GM15510 (cell line): Measurements from ENCODE around the gene CFAP65.

ENCODE experiments used
- POLR2A ChIP-seq: IDR thresholded peaks from 3 replicates; pipeline ENCODE4 v1.6.1; 2011; ENCODE audit warnings: borderline replicate concordance; ENCODE audit not compliant: insufficient read length; ENCODE audit errors: extremely low read depth

Gene CFAP65

DNA sequence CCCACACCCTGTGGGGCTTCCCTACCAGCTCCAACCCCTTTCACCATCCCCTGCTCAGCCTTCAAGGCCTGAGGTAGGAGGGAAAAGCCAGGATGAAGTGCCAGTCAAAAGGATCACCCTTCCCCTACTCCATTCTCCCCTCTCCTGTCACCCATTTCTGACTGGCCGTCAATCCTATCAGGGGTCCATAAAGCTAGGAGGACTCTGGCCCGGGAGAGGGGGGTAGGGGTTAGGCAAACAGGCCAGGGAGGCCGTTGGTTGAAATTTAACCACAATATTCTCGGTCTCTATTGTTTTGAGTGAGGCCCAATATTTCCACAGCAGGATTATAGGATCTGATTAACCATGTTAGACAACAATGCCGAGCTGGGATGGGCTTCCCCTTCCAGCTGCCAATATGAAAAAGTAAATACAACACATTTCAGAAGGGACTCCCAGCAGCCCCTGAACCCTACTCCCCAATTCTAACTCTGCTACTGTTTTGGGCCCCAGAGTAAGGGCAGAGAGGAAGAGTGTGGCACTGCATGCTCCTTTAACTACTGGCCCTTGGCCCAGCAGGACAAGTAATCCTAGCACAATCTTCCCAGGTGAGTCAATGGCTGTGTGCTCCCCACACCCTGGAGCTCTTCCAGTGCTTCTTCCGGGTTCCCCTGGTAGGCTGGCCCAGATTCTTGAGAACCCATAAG is 30.0 kb upstream of the CFAP65 start:
- no peak for TF ChIP-seq POLR2A

DNA sequence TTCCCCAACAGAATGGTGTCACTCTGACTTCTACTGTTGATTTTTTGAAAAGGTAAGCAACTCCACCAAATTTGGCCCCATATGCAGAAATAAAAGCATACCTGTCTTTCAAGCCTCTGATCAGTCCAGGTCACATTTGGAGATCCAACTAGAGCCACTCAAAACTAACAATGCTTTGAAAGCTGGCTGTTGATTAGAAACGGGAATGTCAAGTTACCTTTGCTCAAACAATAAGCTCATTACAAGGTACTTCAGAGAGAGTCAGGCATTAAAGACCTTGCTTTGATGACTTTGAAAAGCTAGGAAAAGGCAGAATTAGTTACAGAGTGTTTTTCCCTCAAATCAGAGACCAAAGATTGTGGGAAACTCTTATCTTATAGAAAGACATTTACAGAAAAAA is 24.2 kb upstream of the CFAP65 start:
- TF ChIP-seq POLR2A = no peak

DNA sequence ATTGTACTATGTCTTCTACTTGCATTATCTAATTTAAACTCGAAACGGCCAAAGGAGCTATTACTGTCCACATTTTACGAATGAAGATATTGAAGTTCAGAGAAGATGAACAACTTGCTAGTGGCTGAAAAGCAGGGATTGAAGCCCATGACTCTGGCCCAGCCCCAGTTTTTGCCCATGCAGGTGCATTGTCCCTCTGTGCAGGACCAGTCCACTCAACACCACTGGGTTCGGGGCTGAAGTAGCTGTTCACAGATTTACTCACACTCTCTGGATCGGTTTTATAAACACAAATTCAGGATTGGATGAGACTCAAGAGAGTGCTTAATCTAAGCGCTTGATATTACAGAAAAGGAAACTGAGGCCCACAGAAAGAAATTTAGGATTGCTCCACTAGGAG is 20.8 kb upstream of the CFAP65 start:
- TF ChIP-seq POLR2A = no peak

DNA sequence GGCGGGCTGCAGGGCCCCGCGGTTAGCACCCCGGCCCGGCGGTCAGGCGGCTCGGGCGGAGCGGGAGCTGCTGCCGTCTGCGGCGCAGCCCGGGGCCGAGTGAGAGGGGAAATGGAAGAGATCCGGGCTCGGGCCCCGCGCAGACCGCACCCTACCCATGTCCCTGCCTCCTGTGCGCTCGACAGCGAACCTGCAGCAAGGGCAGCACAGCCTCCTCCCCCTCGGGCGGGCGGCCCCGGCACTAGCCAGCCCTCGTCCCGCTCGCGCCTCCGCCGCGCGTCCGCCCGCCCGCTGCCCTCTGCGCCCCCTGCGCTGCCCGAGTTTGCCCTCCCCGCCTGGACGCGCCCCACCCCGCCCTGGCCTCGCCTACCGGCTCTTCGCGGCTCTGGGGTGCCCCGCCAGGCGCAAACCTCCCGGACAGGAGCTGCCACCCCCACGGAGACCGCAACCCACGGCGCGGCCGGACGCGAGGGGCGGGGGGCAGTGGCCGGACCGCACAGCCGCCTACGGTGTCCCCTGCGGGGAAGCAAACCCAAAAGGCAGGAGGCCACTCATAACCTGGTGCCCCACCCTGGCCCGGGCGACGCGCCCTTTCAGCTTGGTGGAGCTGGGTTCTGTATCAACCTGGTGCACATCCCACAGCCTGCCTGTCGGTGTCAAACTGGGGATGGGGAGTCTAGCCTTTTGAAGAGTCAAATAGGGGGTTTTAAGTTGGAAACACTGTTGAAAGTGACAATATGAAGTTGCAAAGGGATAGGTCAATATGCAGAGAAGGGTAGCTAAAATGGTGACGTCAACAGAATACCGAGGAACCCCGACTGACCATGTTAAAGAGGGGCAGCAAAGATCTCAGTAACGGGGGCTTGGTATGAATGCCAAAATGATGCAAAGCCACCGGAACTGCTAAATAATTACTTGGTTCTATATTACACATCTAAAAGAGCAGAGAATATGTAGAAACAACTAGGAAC is 19.8 kb upstream of the CFAP65 start, which contains the start of gene IHH:
TSS of gene IHH (minus strand) at position 101 of the 971 bp plus-strand sequence. CDS start 454 bp downstream, outside the sequence.
- TF ChIP-seq POLR2A = no peak

DNA sequence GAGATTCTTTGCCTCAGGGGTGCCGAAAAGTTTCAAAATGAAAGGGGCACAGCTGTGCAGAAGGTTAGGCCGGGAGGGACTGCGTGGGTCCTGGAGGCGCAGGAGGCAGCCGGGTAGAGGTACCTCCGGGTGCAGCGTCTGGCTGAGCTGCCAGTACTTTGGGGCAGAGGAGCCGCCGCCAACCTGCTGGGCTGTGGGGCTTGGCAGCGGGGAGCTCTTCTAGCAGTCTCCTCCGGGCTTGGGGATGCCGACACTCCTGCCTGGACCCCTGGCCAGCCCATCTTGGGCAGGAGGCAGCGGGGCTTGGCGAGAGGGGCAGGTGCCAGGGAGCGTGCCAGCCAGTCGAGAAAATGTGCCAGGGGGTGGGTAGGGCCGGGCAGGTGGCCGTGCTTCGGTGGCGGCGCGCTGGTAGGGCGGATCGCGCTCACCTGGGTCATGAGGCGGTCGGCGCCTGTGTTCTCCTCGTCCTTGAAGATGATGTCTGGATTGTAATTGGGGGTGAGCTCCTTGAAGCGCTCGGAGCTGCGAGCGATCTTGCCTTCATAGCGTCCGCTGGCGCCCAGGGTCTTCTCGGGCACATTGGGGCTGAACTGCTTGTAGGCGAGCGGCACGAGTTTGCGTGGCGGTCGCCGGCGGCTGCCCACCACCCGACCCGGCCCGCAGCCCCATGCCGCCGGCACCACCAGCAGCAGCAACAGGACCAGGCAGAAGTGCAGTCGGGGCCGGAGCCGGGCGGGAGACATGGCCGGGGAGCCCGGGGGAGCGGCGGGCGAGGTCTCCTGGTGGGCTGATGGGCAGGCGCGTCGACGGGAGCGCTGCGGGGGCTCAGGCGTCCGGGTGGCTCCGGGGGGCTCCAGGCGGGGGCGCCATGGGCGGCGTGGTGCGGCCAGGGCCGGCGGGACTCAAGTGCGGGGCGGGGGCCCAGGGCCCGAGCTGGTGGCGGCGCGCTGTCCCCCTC is 18.7 kb upstream of the CFAP65 start:
- no peak for TF ChIP-seq POLR2A

DNA sequence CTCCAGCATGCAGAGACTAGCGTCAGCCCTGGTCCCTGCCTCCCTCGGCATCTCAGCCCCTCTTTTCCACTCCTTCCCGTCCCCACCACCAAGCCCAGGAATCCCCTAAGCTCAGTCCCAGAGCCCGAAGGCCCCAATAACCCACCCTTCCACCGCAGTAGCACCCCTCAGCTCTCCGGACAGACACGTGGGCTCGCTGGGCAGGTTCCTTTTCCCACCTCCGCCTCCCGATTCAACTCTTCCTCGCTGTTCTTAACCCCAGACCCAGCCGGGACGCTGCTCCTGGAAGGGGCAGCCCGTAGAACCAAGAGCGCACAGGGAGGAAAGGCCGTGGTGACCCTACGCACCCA is 18.0 kb upstream of the CFAP65 start:
- no peak for TF ChIP-seq POLR2A

DNA sequence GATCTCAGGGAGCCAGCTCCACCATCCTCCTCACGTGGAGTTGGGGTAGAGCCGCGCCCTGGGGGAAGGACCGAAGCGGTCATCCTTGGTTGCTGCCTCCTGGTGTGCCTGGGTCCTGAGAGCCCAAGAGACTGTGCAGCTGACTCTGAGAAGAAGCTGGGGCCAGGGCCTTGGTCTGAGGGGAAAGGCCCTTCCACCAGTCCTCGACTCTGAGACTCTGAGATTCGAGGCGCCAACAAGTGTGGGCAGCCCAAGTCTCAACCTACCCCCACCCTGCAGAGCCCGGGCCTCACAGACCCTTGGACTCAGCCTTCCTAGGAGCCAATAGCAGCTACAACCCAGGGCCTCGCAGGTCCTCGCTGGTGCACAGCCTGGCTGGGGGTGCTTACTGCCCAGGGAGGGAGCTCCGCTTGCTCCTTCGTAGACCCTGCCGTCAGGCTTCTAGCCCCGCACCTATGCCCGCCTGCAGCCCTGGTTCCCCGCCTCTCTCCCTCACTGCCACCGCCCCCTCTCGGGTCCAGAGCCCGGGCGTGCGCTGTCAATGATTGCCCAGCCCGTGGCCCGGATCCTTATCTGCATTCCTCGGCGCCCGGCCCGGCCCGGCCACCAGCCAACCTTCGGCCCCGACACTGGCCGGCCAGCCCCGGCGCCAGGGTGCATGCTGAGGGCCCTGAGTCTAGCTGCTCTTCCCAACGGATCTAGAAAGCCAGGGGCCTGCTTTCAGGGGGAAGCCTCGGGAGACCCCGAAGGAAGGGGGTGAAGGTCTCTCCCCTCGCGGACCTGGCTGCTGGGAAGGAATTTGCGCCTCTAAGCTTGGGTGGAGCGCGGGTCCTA is 17.4 kb upstream of the CFAP65 start:
- no peak for TF ChIP-seq POLR2A

DNA sequence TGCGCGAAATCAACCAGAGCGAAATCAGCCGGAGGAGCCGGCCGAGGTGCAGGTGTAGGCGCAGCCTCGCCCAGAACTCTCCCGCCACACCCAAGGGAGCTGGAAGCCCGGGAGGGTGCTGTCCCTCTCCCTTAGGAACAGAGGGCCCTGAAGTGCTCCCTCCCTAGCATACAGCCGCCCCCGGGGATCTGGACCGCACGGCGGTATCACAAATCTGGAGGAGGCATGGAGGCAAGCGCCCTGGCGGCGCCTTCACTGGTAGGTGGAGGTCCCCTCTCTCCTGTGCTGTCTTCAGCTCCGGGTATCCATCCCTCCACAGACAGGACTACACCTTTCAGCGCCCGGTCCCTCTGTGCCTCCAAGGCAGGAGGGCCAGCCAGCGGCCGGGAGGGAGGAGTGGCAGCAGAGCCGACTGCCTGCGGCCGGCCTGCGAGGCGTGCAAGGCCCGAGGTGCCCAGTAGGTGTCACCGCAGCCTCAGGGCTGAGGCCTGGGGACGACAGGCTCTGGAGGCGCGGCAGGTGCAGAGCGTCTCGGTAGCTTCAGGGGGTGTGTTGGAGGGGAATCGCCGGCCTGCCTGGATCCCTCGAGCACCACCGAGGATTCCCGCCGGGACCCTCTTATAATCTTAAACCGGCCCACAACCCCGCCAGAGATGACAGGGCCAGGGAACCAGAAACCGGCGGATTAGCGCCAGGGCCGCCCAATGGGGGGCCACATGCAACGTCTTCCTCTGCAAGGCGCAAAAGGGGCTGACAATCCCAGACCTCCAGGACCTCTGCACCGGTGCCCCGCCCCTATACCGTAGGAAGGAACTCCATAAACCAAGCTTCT is 16.6 kb upstream of the CFAP65 start:
- TF ChIP-seq POLR2A = no peak

DNA sequence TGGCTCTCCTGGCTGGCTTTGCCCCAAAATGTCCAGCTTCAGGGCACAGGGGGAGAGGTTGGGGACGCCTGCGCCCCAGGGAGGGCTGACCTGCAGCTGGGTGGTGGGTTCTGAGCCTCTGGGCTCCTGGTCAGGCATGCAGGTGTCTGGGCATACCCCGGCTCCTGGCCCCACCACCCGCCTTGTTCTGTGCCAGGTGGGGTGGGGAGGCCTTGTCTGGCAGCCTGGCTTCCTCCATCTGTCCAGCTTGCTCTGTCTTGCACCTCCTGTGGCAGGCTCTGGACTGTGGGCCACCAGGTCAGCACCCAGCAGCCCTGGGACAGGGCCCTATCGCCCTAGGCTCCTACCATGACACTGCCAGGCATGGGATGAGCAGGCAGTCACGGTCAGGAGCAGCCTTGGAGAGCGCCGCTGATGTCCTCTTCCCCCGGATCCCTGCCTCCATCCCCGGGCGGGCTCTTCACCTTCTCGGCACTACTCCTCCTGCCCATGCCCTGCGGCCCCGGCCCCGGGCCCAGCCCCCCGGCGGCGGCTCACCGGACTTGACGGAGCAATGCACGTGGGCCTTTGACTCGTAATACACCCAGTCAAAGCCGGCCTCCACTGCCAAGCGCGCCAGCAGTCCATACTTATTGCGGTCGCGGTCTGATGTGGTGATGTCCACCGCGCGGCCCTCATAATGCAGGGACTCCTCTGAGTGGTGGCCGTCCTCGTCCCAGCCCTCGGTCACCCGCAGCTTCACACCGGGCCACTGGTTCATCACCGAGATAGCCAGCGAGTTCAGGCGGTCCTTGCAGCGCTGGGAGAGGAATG is 15.8 kb upstream of the CFAP65 start:
- no peak for TF ChIP-seq POLR2A

DNA sequence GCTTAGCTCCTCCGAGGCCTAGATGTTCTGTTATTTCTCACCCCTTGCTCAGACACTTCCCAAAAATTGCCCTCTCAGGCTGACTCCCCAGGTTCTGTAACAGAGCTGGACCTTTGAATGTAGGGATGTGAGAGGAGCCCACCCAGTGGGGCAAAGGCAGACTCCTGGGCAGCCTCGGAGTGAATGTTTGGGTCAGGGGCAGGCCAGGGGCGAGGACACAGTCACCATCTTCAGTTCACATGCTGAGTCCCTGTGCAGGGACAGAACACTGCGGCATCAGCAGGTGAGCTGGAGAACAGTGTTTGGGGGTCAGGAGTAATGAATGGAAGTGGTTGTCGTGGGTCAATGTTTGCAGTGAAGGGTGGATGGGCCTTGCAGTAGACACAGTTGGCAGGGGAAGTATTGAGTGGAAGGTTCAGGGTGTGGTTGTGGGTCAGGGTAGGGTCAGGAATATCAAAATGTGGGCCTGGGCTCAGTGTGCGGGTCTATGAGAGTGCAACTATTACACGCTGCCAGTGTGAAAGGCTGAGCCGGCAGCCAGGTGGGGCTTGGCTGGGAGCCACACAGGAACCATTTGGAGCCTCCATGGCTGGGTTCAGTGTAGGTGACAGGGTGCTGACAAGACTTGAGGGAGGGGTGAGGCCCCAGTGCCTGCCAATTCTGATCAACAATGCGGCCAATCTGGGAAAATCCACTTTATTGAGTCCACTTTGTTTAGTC is 15.0 kb upstream of the CFAP65 start:
- TF ChIP-seq POLR2A = no peak

DNA sequence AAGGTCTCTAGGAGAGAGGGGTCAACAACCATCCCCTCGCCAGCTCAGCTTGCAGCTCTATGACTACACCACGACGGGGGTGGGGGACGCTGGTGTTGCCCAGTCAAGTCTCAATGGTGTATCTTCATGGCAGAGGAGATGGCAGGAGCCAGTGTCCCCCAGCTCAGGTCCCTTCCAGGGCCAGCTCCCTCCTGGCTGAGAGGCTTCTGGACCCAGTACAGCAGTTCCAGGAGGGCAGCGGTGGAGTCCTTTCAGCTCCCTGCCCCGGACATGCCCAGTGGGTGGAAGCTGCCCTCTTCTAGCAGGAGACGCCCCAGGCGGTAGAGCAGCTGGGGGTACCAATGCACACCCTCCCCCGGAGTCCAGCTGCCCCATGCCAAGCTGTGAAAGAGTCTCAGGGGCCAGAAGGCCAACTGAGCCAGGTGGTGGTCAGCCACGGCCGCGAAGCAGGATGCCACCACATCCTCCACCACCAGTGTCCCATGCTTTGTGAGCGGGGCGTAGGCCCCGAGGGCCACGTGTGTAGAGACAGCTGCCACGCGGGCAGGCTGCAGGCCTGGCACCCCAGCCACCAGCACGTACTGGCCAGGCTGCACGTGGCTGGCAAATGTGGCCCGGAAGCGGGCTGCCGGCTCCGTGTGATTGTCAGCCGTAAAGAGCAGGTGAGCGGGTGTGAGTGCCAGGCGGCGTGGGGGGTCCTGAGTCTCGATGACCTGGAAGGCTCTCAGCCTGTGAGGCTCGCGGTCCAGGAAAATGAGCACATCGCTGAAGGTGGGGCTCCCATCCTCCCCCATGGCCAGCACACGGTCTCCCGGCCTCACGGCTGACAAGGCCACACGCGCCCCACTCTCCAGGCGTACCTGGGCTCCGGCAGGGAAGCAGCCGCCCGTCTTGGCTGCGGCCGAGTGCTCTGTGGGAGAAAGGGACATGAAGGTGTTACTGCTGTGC is 13.9 kb upstream of the CFAP65 start:
- no peak for TF ChIP-seq POLR2A

DNA sequence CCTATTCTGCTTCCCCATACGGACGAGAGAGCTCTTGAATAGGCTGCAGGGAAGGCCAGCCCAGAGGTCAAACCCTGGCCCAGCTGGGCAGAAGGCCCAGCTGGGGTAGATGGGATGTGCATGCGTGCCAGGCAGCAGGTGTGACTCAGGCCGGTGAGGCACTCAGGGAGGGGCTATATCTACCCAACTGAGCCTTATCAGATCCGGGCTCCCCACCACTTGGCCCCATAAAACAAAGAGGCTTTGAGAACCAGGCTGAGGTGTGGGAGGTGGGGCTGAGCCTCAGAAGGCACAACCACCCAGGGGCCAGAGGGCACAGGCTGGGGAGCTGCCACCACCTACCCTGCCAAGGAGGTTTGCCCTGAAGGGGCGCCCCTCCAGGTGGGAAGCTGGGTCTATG is 8.0 kb upstream of the CFAP65 start:
- no peak for TF ChIP-seq POLR2A
